SH-SY5Y (cell line): ENCODE results near the gene CEBPZ.

Experiments
- GATA2 ChIP-seq: IDR thresholded peaks from 2 replicates; pipeline ENCODE4 v1.6.1; 2011; ENCODE audit warnings: mild to moderate bottlenecking, low read depth, low read length
- GATA3 ChIP-seq: IDR thresholded peaks from 2 replicates; pipeline ENCODE4 v1.6.1; 2011; ENCODE audit warnings: low read depth, mild to moderate bottlenecking, low read length, moderate library complexity

- TF ChIP-seq GATA2, result no peak
- TF ChIP-seq GATA3, result no peak
Observed at GRCh38 chr2:37190290-37190689, 41.1 kb downstream of the CEBPZ start.
